A549 (cell line): ENCODE measurements around the gene PDE6C. TPM values are rescaled to one million over a fixed set of nuclear protein-coding genes. Genes with fewer than 3 reads are reported as not detected.

ENCODE experiments used
- ATAC-seq, 2 experiments: fragments of 200-7000 bp in 1 of 2; fragments of >200 bp in 1 of 2; cut with Nextera tagmentation in 1 of 2; cut with Tn5 transposase in 1 of 2; 3 replicates each; pipeline versions ENCODE4 v1.8.0 to v1.9.1; 2018 to 2020; ENCODE audit warnings: mild to moderate bottlenecking in 1 of 2, moderate library complexity in 1 of 2
- CTCF ChIA-PET: fragments of 300-600 bp; sonication (Branson Sonifier 250); formaldehyde crosslinking; extraction: SDS; loops from one replicate; lab custom pipeline; 2021; ENCODE audit warnings: antibody characterized with exemption, inconsistent platforms; lab: Yijun Ruan, JAX
- POLR2A ChIA-PET: fragments of 350-600 bp; formaldehyde crosslinking; extraction: SDS; loops from one replicate; lab custom pipeline; 2021; ENCODE audit warnings: antibody characterized with exemption, inconsistent platforms; lab: Yijun Ruan, JAX
- DNase-seq, 2 experiments: peaks; one replicate each; pipeline versions ENCODE4 v3.0.0 to v3.0.0-alpha.2; 2011 to 2016; ENCODE audit warnings: low read depth in 1 of 2, low spot score in 1 of 2
- FAIRE-seq: peaks from 2 replicates; lab custom pipeline; 2011; peaks lifted over from hg19 to GRCh38; lab: Jason Lieb, UNC
- H3K27ac ChIP-seq, 2 experiments: fragments of >200 bp; sonication (Bioruptor Twin); formaldehyde crosslinking; 3 replicates each; pipeline ENCODE4 v1.5.1; 2016 to 2017
- H3K4me1 ChIP-seq: fragments of >200 bp; sonication (Bioruptor Twin); formaldehyde crosslinking; 3 replicates; pipeline ENCODE4 v1.6.1; 2016
- H3K4me2 ChIP-seq: fragments of >200 bp; sonication (Bioruptor Twin); formaldehyde crosslinking; 3 replicates; pipeline ENCODE4 v1.6.1; 2016
- H3K4me3 ChIP-seq: fragments of >200 bp; sonication (Bioruptor Twin); formaldehyde crosslinking; 3 replicates; pipeline ENCODE4 v1.5.1; 2016
- H3K9me3 ChIP-seq: fragments of >200 bp; sonication (Bioruptor Twin); formaldehyde crosslinking; 3 replicates; pipeline ENCODE4 v1.6.1; 2016
- BCL3 ChIP-seq: fragments of >200 bp; sonication (Bioruptor Twin); formaldehyde crosslinking; IDR thresholded peaks from 3 replicates; pipeline ENCODE4 v1.6.1; 2016
- EHF ChIP-seq: fragments of 250-450 bp; sonication (Bioruptor Pico); IDR thresholded peaks from 2 replicates; pipeline ENCODE4 v1.5.0; 2020; ENCODE audit warnings: mild to moderate bottlenecking
- ESRRA ChIP-seq: fragments of 150-350 bp; IDR thresholded peaks from 2 replicates; pipeline ENCODE4 v1.6.1; 2014; ENCODE audit warnings: mild to moderate bottlenecking, low read length, borderline replicate concordance
- FOSB ChIP-seq: fragments of 250-450 bp; sonication (Bioruptor Pico); IDR thresholded peaks from 2 replicates; pipeline ENCODE4 v1.5.0; 2020; ENCODE audit warnings: mild to moderate bottlenecking, moderate library complexity
- HOXA7 ChIP-seq: fragments of 250-450 bp; sonication (Bioruptor Pico); IDR thresholded peaks from 2 replicates; pipeline ENCODE4 v1.5.0; 2020; ENCODE audit warnings: mild to moderate bottlenecking, moderate library complexity
- HOXB5 ChIP-seq: fragments of 250-450 bp; sonication (Bioruptor Pico); IDR thresholded peaks from 2 replicates; pipeline ENCODE4 v1.5.0; 2020; ENCODE audit warnings: mild to moderate bottlenecking, moderate library complexity
- JUN ChIP-seq, 2 experiments: fragments of >200 bp; sonication (Bioruptor Twin); formaldehyde crosslinking; IDR thresholded peaks; 2 replicates in 1 of 2; 3 replicates in 1 of 2; pipeline ENCODE4 v1.6.1; 2016 to 2017
- JUNB ChIP-seq: fragments of >200 bp; sonication (Bioruptor Twin); formaldehyde crosslinking; IDR thresholded peaks from 2 replicates; pipeline ENCODE4 v1.6.1; 2016
- KDM1A ChIP-seq: fragments of 200-600 bp; sonication (generic); IDR thresholded peaks from 2 replicates; pipeline ENCODE4 v1.6.1; 2016; ENCODE audit warnings: low read depth, mild to moderate bottlenecking
- KDM5A ChIP-seq: fragments of 200-600 bp; sonication (generic); IDR thresholded peaks from 2 replicates; pipeline ENCODE4 v1.6.1; 2016; ENCODE audit warnings: antibody characterized with exemption, mild to moderate bottlenecking
- MAFK ChIP-seq: fragments of 450-650 bp; IDR thresholded peaks from 2 replicates; pipeline ENCODE4 v1.6.1; 2014; ENCODE audit not compliant: partially characterized antibody
- MAZ ChIP-seq: fragments of 150-350 bp; IDR thresholded peaks from 2 replicates; pipeline ENCODE4 v1.6.1; 2014; ENCODE audit warnings: antibody characterized with exemption, low read depth, low read length, borderline replicate concordance
- NPAS2 ChIP-seq: fragments of 250-450 bp; sonication (Bioruptor Pico); IDR thresholded peaks from 2 replicates; pipeline ENCODE4 v1.8.0; 2022; ENCODE audit warnings: mild to moderate bottlenecking, moderate library complexity, borderline replicate concordance
- NR3C1 ChIP-seq: fragments of >200 bp; sonication (Bioruptor Twin); formaldehyde crosslinking; IDR thresholded peaks from 3 replicates; pipeline ENCODE4 v1.6.1; 2017
- POLR2A ChIP-seq: IDR thresholded peaks from 2 replicates; pipeline ENCODE4 v1.6.1; 2012; ENCODE audit warnings: mild to moderate bottlenecking, low read length
- POLR2AphosphoS2 ChIP-seq: conservative IDR thresholded peaks from 2 replicates; pipeline ENCODE4 v1.6.1; 2012; ENCODE audit warnings: low read length, improper control_type of control experiment, inconsistent platforms
- RAD21 ChIP-seq, 2 experiments: fragments of >200 bp in 1 of 2; sonication (Bioruptor Twin) in 1 of 2; formaldehyde crosslinking in 1 of 2; IDR thresholded peaks in 1 of 2; conservative IDR thresholded peaks in 1 of 2; 2 replicates in 1 of 2; 3 replicates in 1 of 2; pipeline ENCODE4 v1.6.1; 2012 to 2018; ENCODE audit warnings: inconsistent platforms in 1 of 2
- RARB ChIP-seq: fragments of 250-450 bp; sonication (Bioruptor Pico); IDR thresholded peaks from 2 replicates; pipeline ENCODE4 v1.8.0; 2021; ENCODE audit warnings: mild to moderate bottlenecking, moderate library complexity
- RFX5 ChIP-seq: fragments of 450-650 bp; IDR thresholded peaks from 2 replicates; pipeline ENCODE4 v1.7.1; 2014; ENCODE audit warnings: antibody characterized with exemption, mild to moderate bottlenecking, moderate library complexity
- SMC3 ChIP-seq: fragments of >200 bp; sonication (Bioruptor Twin); formaldehyde crosslinking; IDR thresholded peaks from 3 replicates; pipeline ENCODE4 v1.6.1; 2018; ENCODE audit warnings: inconsistent platforms
- TFCP2L1 ChIP-seq: fragments of 250-450 bp; sonication (Bioruptor Pico); IDR thresholded peaks from 2 replicates; pipeline ENCODE4 v1.5.0; 2021; ENCODE audit warnings: mild to moderate bottlenecking
- ZFP36 ChIP-seq: fragments of 450-650 bp; IDR thresholded peaks from 2 replicates; pipeline ENCODE4 v1.6.1; 2014; ENCODE audit warnings: borderline replicate concordance; ENCODE audit not compliant: partially characterized antibody
- ZNF302 ChIP-seq: fragments of 250-450 bp; sonication (Bioruptor Pico); IDR thresholded peaks from 2 replicates; pipeline ENCODE4 v1.9.0; 2021; ENCODE audit warnings: inconsistent platforms, mild to moderate bottlenecking, moderate library complexity
- WGBS: methylation state at CpG from one replicate; pipeline ENCODE4 v1.1.6; 2017; ENCODE audit errors: missing lambda C conversion rate; 5-methylcytosine and 5-hydroxymethylcytosine counted together
- polyA plus RNA-seq, 4 experiments: library from polyadenylated mRNA; depleted of rRNA in 3 of 4; stranded (reverse); fragments of >200 nt; fragmentation: RNase III in 1 of 4; extraction: RNeasy Plus Mini Kit Qiagen cat#74134 plus additional on column Dnase treatment in 1 of 4; gene quantifications; 2 replicates in 3 of 4; 3 replicates in 1 of 4; pipeline ENCODE4 v1.2.3, GENCODE V29; 2011 to 2017
- TF ChIP-seq, protein P1 (sequence below): fragments of 450-650 bp; IDR thresholded peaks from 2 replicates; pipeline ENCODE4 v1.6.1; 2014; ENCODE audit warnings: antibody characterized with exemption
- TF ChIP-seq, protein P2 (sequence below): fragments of 150-350 bp; IDR thresholded peaks from 2 replicates; pipeline ENCODE4 v1.6.1; 2014; ENCODE audit warnings: low read depth, mild to moderate bottlenecking, low read length
- TF ChIP-seq, protein P3 (sequence below): fragments of 250-450 bp; sonication (Bioruptor Pico); IDR thresholded peaks from 2 replicates; pipeline ENCODE4 v1.5.0; 2021; ENCODE audit warnings: mild to moderate bottlenecking, moderate library complexity, borderline replicate concordance

PDE6C gene
- polyA plus RNA-seq, 2 of the 4 experiments (the other 2 are of a cell fraction), result not detected

GRCh38 chr10:93613126-93613525 is 789 bp downstream of the PDE6C start:
- no peak overlapping the region for H3K4me2 ChIP-seq
- WGBS, result 65% methylated on average over 3 of the region's 3 CpGs
- POLR2A ChIA-PET, result no interaction called here
- ATAC-seq (no peak), FAIRE-seq (no peak), DNase-seq (no peak)
- no peaks in the 10 kb centered on the region for H3K9me3 ChIP-seq
- H3K4me1 ChIP-seq, result no peaks in the 10 kb centered on the region
- TF ChIP-seq TFCP2L1 (no peak), SMC3 (no peak)
- TF ChIP-seq, all 56 proteins: peak for 0
- CTCF ChIA-PET, result no interaction called here
- no peak overlapping the region for H3K4me3 ChIP-seq
- no peak overlapping the region for H3K27ac ChIP-seq

GRCh38 chr10:93614101-93614825 is 1.9 kb downstream of the PDE6C start:
- POLR2A ChIA-PET, result no interaction called here
- ATAC-seq (no peak), FAIRE-seq (no peak), DNase-seq (no peak)
- 67% methylated on average over 7 of the region's 7 CpGs for WGBS
- Histone ChIP-seq H3K4me3 (no peak overlapping the region), H3K27ac (no peak overlapping the region), H3K9me3 (no peaks in the 10 kb centered on the region)
- TF ChIP-seq MAFK, result peak; percentile 70
- TF ChIP-seq RFX5, result no peak
- no peak for TF ChIP-seq POLR2AphosphoS2
- TF ChIP-seq, protein P1, sequence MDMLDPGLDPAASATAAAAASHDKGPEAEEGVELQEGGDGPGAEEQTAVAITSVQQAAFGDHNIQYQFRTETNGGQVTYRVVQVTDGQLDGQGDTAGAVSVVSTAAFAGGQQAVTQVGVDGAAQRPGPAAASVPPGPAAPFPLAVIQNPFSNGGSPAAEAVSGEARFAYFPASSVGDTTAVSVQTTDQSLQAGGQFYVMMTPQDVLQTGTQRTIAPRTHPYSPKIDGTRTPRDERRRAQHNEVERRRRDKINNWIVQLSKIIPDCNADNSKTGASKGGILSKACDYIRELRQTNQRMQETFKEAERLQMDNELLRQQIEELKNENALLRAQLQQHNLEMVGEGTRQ, result no peak
- TF ChIP-seq, all 56 proteins: peak for 1
- Histone ChIP-seq H3K4me2 (no peak overlapping the region), H3K4me1 (no peaks in the 10 kb centered on the region)
- CTCF ChIA-PET, result no interaction called here

- FAIRE-seq, result no peak
- H3K4me3 ChIP-seq, result no peak overlapping the region
- POLR2A ChIA-PET, result interaction anchor here (0.6 kb wide), 1 partner anchor 95 kb away, joined by 3 read pairs; no protein-coding TSS in a partner anchor
- H3K27ac ChIP-seq, result no peak overlapping the region
- H3K4me1 ChIP-seq, result no peaks in the 10 kb centered on the region
- H3K4me2 ChIP-seq, result no peak overlapping the region
- 73% methylated on average over 9 of the region's 9 CpGs for WGBS
- no peaks in the 10 kb centered on the region for H3K9me3 ChIP-seq
- CTCF ChIA-PET, result interaction anchor here (1.3 kb wide), 1 partner anchor 44 kb away, joined by 3 read pairs; no protein-coding TSS in a partner anchor
- ATAC-seq, result no peak
- no peak for DNase-seq
- TF ChIP-seq, protein P2, sequence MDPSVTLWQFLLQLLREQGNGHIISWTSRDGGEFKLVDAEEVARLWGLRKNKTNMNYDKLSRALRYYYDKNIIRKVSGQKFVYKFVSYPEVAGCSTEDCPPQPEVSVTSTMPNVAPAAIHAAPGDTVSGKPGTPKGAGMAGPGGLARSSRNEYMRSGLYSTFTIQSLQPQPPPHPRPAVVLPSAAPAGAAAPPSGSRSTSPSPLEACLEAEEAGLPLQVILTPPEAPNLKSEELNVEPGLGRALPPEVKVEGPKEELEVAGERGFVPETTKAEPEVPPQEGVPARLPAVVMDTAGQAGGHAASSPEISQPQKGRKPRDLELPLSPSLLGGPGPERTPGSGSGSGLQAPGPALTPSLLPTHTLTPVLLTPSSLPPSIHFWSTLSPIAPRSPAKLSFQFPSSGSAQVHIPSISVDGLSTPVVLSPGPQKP, result no peak
- no peak for TF ChIP-seq RARB (CRISPR knock-in tag)
- TF ChIP-seq SMC3, result no peak
- TF ChIP-seq ZFP36, result no peak
- TF ChIP-seq KDM1A, result no peak
- TF ChIP-seq MAZ, result no peak
- TF ChIP-seq FOSB (CRISPR knock-in tag), result no peak
Measured at GRCh38 chr10:93615576-93616235, 3.4 kb downstream of the PDE6C start.

DNA sequence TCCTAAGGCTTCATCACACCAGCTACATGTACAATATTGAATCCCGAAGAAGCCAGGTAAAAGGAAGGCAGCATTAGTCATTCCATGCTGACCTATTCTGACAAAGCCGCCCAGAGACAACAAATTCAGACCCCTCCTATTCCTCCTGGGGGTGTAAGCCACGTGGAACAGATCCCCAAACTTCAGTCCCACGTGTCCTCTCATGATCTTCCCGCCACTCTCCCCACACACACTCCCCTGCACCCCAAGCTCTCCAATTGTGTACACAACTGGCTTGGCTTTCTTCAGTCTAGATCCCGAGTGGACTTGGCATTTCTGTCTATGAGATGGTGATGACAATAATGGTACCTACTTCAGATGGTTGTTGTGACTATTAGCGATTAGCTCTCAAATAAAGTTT is 8.6 kb downstream of the PDE6C start:
- no peak for DNase-seq
- TF ChIP-seq RAD21 (conservative IDR thresholded peaks at IDR 0.05 in 1 of 2, IDR thresholded peaks at IDR 0.05 in 1 of 2), result no peak
- no peak for TF ChIP-seq MAFK
- no peak for TF ChIP-seq BCL3
- TF ChIP-seq HOXA7 (CRISPR knock-in tag), result no peak
- no peak for TF ChIP-seq FOSB (CRISPR knock-in tag)
- TF ChIP-seq JUNB, result no peak
- TF ChIP-seq ESRRA, result no peak
- TF ChIP-seq KDM5A, result no peak
- no peak for TF ChIP-seq NR3C1
- no peak for TF ChIP-seq EHF (CRISPR knock-in tag)
- no peak for TF ChIP-seq POLR2A
- TF ChIP-seq, protein P3, sequence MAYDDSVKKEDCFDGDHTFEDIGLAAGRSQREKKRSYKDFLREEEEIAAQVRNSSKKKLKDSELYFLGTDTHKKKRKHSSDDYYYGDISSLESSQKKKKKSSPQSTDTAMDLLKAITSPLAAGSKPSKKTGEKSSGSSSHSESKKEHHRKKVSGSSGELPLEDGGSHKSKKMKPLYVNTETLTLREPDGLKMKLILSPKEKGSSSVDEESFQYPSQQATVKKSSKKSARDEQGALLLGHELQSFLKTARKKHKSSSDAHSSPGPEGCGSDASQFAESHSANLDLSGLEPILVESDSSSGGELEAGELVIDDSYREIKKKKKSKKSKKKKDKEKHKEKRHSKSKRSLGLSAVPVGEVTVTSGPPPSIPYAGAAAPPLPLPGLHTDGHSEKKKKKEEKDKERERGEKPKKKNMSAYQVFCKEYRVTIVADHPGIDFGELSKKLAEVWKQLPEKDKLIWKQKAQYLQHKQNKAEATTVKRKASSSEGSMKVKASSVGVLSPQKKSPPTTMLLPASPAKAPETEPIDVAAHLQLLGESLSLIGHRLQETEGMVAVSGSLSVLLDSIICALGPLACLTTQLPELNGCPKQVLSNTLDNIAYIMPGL (CRISPR knock-in tag), result no peak
- TF ChIP-seq JUN (IDR thresholded peaks at IDR 0.05), result no peak
- TF ChIP-seq ZNF302 (CRISPR knock-in tag), result no peak
- no peak for TF ChIP-seq NPAS2
- no peak for TF ChIP-seq HOXB5 (CRISPR knock-in tag)
- Histone ChIP-seq H3K4me3 (no peak overlapping the region), H3K27ac (no peak overlapping the region), H3K4me1 (no peaks in the 10 kb centered on the region), H3K9me3 (no peaks in the 10 kb centered on the region), H3K4me2 (no peak overlapping the region)
- 32% methylated on average over 7 of the region's 7 CpGs for WGBS
- POLR2A ChIA-PET, result no interaction called here
- CTCF ChIA-PET, result no interaction called here
- no peak for FAIRE-seq
- ATAC-seq, result no peak
